NCI-H2227 (cell line): ENCODE results near the gene AP3S1.
"Not testable (repeated sequence)": the region's sequence is repeated elsewhere in the genome, so short reads cannot be mapped to it uniquely, and the experiment has no call there.

Experiments
- DNase-seq: peaks from one replicate; lab custom pipeline; 2025; ENCODE audit not compliant: unreplicated experiment; lab: John Stamatoyannopoulos, UW

The AP3S1 gene

DNA sequence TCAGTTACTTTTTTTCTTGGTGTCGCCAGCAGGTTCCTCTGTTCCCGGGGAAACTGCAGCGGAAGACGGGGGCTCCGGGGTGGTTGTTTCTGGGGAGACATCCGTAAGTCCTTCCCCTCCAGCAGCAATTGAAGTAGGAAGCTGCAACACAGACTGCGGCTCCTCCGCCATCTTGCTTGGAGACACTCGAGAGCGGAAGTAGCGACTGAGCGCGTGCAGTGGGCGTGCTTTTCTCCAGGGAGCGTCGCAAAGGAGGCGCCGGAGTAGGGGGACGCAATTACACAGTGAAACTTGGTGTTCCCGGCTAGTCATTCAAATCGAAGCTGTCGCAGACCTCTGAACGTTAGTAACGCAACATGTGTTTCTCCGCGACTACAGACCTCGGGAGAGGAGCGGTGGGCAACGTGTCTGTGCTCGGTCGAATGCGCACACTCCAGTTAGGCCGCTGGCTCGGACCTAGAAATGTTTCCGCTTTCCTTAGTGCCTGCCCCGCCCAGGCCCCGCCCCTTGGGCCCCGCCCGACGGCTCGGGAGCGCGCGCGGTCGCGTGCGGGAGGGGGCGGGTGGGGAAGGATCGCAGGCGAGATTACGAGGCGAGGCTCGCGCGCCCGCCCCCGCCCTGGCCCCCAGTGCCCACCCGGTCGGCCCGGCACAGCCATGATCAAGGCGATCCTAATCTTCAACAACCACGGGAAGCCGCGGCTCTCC, at the start of gene AP3S1, which contains the start of gene ATG12:
AP3S1 (plus strand) TSS at position 554 of the 707 bp plus-strand sequence; CDS start at position 657, 103 bp downstream.
ATG12 (minus strand) TSS at position 184 of the 707 bp plus-strand sequence; CDS start at position 171, 13 bp downstream.
- peak; percentile 92 for DNase-seq

DNA sequence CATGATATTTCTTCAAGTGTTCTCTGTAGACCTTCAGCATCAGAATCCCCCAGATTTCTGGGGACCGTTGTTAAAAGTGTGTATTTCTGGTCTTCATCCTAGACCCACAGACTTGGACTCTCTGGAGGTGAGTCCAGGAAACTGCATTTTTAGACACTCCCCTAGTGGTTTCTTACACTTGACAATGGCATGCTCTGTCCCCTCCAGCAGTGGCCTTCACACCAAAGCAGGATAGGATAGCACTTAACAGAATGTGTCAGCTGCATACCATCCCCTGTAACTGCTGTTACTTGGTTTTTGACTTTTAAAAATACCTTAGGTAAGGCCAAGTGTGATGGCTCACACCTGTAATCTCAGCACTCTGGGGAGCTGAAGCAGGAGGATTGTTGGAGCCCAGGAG, 46.0 kb upstream of the AP3S1 start:
- no peak for DNase-seq

DNA sequence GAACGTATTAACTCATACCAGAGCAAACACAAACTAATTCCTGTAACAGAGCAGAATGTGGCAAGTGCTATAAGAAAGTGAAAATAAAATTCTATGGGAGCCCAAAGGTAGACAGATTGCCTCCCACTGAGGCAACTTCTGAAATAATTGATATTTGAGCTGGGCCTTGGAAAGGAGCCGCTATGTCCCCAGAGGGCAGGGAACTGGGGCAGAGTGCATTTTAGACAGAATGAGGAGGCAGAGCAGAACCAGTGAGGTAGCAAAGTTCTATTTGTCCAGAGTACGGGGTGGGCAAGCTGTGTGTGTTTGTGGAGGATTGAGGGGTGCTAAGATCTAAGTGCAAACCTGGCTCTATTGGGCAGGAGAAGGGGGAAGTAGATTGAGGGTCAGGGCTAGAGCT, 45.1 kb upstream of the AP3S1 start:
- no peak for DNase-seq

DNA sequence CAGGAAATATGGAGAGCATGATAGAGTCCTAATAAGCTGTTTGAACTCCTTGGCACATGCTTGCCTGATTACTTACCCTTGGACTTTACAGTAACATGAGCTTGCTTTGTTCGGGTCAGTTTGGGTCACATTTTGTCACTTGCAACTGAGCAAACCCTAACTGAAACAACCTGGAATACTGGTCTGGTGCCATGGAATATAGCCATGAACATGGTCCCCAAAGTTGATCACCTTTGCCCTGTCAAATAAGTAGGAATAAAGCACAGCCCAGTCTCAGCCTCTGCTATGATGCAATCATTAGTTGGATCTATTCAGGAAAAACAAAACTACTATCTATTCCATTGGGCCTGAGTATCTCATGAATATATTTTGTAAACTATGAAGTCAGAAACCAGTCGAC, 43.5 kb upstream of the AP3S1 start:
- DNase-seq = no peak

DNA sequence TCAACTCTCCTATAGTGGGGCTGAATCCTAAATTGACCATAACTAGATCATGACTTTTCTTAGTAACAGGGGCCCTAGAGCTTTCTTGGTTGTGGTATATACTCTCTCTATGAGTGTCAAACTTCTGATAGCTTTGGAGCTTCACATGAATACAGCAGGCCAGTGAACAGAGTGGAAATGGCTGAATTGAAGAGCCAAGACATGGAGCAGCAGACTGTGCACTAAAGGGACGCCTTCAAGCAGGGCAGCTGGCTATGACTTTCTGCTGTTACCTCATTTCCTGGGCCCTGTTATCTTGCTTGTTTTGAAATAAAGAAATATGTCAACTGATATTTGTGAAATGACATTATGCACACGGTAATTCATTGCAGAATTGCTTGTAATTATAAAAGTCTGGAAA, 41.6 kb upstream of the AP3S1 start:
- no peak for DNase-seq

DNA sequence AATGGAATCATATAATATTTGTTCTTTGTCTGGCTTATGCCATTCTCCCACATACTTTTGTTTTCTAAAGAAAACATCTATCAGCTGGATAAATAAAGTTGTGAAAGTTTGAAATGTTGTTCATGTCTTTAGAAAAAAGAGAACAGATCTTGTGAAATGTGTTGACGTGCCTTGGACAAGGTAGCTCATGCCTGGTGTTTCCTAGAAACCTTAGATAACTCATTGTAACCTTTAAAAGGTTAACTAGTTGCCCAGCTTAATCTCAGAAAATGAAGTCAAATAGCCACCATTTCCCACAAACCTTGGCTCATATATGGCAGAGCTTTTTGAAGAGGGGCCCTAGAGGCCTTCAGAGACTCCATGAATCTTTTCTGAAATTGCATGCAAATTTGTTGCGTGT, 40.6 kb upstream of the AP3S1 start:
- no peak for DNase-seq

DNA sequence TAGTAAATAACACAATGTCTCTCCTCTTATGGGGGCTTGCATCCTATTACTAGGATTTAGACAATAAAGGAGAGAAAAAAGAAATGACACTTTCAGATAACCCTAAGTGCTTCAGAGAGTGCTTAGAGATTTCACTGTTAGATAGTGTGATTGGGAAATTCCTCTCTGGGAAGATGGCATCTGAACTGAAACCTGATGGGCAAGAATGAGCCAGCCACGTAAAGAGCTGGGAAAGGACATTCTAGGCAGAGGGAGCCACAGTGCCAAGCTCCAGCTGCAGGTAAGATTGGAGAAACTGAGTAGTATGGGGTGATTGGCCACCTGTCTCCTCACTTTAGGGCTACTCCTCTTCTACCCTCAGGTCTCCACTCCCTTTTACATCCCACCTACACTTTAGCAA, 39.8 kb upstream of the AP3S1 start:
- no peak for DNase-seq

DNA sequence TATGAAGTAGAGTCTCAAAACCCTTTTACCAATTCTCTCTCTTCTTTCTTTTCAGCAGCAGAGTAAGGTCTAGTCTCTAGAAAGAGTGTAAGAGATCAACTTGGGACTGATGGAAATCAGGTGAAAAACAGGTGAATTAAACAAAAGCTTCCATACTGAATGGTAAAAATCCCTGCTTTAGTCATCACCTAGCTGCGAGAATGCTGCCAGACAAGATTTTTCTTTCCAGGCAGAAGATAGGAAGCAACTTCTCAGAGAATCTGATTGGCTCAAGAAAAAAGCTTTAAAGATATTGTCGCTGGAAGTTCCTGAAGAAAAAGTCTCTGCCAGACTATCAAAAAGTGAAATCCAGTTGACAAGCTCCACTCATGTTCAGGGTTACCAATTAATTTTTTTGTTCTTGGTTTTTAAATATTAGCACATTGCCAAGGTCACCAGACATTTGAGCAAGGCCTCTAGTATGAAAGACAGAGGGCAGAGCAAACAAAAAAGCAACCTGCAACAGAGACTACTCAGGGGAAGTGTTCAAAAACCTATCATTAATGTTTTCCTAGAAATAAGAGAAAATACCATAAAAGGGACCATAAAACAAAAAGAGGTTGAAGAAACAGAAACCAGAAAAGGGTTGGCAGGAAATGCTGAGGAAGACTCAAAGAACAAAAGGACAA, 34.6 kb upstream of the AP3S1 start:
- no peak for DNase-seq

DNA sequence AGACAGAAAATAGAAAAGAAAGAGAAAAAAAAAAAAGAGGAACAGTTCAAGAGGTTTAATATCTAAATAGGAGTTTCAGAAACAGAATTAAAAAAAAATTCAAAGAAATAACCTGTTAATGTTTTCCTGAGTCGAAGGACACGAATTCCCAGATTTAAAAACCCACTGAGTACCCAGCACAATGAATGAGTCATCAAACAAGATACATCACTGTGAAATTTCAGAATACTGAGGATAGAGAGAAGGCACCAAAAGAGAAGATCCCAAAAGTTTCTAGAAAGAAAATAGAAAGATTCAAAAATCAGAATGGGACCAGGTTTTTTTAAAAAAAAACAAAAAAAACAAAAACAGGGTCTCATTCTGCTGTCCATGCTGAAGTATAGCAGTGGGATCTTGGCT, 34.1 kb upstream of the AP3S1 start:
- no peak for DNase-seq

DNA sequence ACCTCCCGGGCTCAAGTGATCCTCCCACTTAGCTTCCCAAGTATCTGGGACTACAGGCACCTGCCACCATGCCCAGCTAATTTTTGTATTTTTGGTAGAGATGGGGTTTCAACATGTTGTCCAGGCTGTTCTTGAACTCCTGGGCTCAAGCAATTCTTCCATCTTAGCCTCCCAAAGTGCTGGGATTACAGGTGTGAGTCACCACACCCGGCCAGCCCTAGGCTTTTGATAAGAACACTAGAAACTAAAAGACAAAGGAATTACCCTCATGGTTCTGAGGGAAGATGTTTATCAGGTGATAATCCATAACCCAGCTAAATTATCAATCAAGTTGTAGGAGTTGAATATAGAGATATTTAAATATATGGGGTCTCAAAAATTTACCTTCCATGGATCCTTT, 33.7 kb upstream of the AP3S1 start:
- not testable (repeated sequence) for DNase-seq

DNA sequence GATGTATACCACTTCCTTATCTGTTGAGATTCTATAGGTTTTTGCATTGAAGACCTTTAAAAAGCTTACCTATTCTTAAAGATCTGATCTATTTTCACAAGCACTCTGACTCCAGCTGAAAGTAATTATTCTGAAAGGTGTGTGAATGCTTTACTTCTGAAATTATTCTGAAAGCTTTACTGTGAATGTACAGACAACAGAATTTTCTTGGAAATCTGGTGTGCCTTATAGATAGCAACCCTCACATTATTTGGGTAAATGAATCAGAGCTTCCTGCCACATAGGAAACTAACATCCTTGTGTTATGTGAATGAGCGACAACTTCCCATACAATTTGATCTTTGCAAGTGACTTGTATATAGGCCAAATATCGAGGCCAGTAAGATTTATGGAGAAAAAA, 31.8 kb upstream of the AP3S1 start:
- DNase-seq = no peak

DNA sequence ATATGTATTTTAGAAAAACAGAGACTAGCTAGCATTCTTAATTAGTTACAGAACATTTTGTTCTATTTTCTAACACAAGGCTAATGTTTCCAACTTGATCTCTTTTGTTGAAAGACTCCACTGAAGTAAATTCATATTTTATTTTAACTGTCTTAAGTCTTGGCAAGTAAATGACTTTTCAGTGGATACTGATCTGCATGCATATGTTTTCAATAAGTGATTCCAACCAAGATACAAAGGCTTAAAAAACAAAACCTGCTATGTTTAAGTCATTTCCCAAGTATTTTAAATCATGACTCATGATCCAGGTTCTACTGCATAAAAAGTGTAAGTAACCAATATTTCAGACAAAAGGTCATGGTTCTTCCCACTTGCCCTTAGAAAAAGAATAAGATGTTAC, 31.0 kb upstream of the AP3S1 start:
- no peak for DNase-seq

DNA sequence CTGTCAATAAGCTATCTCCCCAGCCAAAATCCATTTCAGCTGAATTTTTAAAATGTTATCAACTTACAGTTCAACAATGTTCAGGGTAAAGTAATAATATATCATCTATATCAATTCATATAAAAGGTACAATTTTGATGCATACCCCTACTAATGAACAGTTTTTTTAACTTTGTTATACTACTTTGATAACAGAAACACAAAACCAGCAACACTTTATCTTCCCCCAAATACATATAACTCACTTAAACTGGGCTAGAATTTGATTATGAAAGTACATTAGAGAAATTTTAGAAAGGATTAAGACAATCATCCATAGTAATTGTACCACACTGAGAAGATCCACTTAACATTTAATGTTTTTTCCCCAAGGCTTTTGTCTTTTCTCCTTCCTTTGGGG, 30.3 kb upstream of the AP3S1 start:
- no peak for DNase-seq

DNA sequence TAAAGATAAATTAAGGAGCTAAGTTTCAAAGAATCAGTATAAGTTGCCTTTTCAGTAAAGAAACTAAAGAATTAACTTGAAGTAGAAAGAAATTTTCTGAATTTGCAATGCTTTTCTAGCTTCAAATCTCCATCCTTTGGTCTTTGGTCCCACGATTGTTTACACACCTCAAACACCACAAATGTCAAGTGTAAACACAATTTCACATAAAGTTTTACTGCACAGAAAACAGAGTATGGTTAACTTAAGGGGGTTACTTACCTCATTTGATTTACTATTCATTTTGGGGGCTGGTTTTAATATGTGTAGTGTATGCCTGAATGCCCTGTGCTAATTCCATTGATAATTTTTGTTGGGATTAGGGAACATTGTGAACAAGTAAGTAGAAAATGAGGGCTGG, 29.4 kb upstream of the AP3S1 start:
- no peak for DNase-seq

DNA sequence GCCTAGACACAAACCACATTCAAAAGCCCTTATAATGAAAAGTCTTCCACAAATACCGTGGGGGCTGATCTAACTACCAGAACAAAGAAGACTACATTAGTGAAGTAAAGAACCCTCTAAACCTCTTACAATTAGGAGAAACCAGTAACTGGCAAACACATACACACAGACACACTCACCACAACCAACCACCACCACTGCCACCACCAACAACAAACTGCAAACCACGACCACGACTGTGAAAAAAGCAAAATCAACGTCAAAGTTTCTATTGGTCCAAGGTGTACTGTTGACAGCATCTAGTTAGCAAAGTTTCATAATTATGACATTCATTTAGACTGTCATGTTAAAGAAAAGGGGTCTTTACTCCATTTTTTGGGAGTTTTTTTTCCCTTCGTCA, 28.0 kb upstream of the AP3S1 start:
- DNase-seq = no peak

DNA sequence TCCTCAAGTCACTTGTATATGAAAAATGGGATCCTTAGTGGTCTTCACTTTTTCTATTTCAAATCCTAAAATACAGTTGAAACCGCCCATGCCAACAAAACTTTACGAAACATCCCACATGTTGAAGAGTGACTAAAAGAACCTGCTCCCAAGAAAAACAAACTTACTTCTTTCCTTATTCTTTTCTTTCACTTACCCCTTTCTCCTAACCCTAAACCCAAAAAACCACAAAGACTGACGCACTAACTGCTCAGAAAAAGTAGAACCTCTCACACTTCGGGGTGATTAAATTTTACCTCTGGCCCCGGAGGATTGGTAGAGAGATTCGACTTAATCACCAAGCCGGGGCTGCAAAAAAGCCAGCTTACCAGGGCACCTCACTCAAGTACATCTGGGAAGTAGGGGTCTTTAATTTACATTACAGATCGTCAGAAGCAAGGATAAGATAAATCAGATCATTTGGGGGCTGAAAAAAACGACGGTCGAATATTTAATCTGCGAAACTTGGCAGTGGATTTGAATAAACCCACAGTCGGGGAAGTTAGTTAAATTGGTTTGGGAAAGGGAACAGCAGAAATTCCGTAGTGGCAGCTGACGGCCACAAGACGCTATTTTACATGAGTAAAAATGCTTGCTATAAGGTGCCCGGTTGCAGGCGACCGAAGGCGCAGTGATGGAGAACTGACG, 26.6 kb upstream of the AP3S1 start:
- DNase-seq = no peak

DNA sequence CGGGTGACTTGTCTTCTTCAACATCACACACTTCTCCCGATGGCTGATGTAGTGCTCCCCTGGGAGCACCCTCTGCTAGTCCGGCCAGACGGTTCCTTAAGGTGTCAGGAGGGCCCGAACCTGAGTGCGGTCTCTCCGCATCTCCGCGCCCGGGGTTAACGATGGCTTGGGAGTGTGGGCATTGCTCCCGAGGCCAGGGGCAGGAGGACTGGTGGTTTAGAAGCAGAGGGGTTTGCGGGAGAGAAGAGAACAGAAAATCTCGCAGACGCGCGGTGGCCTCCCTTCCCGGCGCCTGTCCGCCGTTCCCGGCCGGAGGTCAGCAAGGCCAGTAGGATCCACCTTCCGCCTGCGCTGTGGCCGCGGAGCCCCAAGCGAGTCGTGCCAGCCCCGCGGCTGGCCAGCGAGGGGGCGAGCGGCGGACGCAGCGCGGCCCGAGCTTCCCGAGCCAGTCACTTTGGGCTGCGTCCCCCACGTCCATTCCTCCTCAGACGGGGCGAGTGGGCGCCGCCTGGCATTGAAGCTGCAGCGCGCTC, 26.0 kb upstream of the AP3S1 start:
- peak; percentile 14 for DNase-seq

DNA sequence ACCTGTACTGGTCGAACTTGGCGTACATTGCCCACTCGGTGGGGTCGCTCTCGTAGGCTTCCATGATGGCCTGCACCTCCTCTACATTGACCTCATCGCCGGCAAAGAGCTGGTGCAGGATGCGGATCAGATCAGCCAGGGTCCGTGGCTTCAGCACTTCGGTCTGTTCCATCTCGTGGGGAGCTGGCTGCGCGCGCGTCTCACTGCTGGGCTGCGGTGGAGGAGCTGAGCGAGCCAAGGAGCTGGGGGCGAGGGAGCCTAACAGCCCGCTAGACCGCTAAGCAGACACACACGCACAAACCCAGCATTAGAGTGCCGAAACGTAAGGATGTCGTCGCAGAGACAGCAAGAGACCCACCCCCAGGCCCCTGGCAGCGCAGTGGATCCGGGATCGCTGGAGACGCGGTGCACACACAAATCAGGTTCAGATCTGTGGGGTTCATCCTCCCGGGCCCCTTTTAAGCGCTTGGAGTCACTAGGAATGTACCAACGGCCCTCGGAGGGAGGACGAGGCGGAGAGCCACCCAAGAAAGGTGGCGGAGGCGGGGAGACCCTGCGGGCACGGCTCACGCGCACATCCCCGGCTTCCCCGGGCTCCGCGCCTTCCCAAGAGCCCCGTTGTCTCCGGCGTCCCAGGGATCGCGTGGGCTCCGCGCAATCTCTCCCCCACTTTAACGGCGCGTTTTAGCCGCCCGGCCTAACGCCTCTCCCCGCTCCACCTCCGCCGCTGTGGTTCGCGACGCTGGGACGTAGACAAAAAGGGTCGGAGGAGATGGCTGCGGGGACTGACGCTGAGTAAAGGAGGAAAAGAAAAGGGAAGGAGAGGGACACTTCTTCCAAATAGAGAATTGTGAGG, 25.3 kb upstream of the AP3S1 start, which contains the start of gene CDO1:
CDO1 (minus strand) TSS at position 434 of the 856 bp plus-strand sequence; CDS start at position 172, 262 bp downstream.
- peak; percentile 90 for DNase-seq

DNA sequence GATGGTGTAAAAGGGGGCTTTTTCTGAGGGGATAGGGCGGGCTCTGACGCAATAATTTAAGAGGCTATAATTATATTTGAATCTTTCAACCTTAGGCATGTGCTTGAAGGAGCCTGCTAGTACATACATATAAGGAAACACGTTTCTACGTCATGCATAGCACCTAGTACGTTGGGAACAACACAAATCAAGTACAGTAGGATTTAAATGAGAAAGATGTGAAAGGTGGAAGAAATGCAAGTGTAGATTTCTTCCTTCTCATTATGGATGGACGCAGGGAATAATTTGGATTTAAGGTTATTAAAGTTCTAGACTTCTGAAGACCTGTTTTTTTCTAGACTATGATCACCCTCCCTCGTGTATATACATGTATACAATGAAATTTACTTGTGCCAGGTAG, 24.3 kb upstream of the AP3S1 start:
- DNase-seq = peak; percentile 25

DNA sequence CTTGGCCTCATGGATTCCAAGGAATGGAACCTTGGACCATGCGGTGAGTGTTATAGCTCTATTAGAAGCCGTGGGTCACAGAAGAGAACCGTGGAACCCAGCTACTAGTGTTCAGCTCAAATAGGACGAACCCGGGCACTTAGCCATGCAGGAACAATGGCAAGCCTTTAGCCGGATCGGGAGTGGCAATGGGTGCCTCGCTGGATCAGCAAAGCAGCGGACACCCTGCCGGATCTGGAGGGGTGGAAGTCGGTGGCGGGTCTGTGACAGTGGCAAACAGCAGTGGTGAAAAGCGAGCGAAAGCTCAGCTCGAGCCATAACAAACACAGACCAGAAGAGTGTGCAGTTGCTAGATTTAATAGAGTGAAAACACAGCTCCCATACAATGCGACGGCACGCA, 22.9 kb upstream of the AP3S1 start:
- no peak for DNase-seq

DNA sequence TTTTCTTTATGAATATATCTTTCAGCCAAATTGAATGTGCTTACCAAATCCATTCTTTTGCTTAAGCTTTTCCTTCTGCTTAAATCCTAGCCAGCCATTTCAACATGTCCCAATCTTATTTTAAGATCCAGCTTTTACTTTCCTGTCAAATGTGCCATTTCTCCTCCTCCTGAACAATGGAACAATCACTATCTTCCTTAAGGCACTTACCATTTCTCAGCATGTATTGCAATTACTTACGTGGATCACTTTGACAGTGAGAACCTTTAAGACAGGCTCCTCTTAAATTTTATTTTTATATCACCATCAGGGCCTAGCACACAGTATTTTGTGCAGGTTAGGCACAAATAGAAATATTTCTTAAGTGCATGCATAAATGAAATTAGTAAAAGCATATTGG, 20.9 kb upstream of the AP3S1 start:
- DNase-seq = no peak
